ENCODE measurements around the gene SMIM23.

GRCh38 chr5:171825051-171825450 is 39.4 kb downstream of the SMIM23 start:
- TF ChIP-seq POLR2A (IDR thresholded peaks at IDR 0.05; ENCODE audit: low read depth), result no peak
- TF ChIP-seq, protein P1, sequence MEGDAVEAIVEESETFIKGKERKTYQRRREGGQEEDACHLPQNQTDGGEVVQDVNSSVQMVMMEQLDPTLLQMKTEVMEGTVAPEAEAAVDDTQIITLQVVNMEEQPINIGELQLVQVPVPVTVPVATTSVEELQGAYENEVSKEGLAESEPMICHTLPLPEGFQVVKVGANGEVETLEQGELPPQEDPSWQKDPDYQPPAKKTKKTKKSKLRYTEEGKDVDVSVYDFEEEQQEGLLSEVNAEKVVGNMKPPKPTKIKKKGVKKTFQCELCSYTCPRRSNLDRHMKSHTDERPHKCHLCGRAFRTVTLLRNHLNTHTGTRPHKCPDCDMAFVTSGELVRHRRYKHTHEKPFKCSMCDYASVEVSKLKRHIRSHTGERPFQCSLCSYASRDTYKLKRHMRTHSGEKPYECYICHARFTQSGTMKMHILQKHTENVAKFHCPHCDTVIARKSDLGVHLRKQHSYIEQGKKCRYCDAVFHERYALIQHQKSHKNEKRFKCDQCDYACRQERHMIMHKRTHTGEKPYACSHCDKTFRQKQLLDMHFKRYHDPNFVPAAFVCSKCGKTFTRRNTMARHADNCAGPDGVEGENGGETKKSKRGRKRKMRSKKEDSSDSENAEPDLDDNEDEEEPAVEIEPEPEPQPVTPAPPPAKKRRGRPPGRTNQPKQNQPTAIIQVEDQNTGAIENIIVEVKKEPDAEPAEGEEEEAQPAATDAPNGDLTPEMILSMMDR (IDR thresholded peaks at IDR 0.05), result no peak
